Stimulated activated CD8-positive, alpha-beta memory T cell treated with anti-CD3 and anti-CD28 coated beads, Interleukin-15, amount 100 ng/mL, for 48 hours (primary cell): ENCODE data around the gene S100A11.

Source experiments
- DNase-seq, 2 donors: peaks; one replicate each; pipeline ENCODE4 v3.0.0-alpha.2; 2020; ENCODE audit warnings: low read depth in 2 of 2

S100A11 gene

GRCh38 chr1:152039886-152040285, 3.1 kb upstream of the S100A11 start:
- no peak for DNase-seq

DNA sequence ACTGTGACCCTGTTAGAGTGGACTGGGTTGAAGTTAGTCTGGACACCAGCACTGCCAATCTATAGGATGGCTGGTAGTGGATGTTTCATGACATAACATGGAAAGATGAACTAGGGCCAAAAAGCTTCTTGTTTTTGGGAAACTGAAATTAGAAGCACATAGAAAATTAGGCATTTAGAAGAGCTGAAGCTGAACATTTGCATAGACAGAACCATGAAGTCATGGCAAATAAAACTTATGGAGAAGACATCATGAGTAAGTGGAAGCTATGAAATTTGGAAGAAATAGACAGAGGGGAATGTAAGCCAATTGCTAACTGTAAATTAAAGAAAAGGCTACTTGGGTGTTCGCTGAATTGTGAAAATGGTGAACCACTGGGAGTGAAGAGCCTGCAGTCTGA, 2.7 kb upstream of the S100A11 start:
- no peak for DNase-seq

DNA sequence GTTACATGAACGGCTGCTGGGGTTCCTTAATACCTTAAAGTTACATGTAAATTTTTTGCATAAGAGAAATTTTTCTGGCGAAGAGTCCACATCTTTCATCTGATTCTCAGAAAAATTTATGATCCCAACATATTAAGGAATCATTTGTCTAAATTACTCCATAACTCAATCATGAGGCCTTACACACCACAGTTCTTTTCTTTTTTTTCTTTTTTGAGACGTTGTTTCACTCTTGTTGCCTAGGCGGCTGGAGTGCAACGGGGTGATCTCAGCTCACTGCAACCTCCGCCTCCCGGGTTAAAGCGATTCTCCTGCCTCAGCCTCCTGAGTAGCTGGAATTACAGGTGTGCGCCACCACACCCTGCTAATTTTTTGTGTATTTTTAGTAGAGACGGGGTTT, 2.1 kb upstream of the S100A11 start:
- DNase-seq: no peak

DNA sequence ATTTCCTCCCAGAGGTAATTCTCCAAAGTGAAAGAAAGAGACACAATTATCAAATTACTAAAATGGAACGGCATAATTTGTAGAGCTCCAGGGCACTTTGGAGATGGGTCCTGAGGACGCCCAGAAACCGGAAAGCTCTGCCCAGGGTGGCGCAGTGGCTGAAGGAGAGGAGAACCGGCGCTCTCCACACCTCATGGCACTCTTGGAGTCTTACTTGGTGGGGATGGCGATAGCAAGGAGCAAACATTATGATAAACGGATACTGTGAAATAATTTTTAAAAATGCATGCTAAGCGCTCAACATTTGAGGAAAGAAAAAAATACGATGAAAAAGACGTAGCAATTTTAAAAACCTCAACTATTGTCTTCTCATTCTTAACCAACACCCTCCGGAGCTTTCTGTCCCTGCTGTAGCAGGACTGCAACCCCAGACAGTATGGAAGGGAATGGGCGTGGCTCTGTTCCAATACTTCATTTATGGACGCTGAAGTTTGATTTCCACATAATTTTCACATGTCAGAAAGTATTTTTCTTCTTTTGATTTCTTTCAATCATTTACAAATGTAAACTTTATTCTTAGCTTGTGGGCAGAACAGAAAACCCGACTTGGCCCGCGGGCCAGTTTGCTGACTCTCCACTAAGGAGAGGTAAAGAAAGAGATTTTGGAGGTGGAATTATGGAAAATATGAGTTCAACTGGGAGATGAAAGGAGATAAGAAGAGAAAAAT, 1.1 kb downstream of the S100A11 start:
- no peak for DNase-seq

DNA sequence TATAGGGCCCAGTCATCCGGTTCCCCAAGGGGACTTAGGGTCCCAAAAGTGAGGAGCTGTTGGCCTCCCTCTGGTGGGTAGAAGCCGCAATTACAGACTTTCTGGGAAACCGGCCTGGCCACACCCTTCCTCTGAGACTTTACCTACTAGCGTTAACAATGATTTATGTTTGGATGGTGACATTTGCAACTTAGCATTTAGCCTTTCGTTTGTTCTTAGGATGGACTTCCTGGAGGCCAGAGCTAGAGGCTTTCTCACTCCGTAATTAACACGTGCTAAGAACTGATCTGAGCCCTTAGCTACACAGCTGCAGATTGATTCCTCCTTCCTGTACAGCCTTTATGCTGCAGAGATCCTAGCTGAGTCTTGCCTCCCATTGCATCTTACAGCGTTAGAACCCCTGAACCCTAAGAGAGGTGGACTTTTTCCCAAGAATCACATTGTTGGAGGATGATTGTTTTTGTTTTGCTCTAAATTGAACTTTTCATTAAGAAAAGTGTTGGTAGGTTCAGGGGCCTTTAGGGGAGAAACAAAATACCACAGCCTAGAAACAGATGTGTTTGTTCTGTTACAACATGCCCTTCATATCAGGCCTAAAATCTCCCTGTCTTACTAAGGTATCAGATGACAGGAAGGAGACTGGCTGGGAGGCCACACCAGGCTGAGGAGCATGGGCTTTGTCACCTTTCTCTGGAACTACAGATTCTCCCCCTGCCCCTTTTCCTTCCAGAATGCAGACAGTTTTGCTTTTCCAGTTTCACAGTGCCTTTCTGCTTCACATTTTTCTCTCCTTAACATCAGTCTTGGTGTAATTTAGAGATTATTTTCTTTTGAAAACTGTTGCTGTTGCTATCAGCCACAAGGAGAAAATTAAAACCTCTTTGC, 1.9 kb downstream of the S100A11 start:
- peak; percentile 53 to 55 for DNase-seq

GRCh38 chr1:152034324-152034653, 2.5 kb downstream of the S100A11 start:
- no peak for DNase-seq

- no peak for DNase-seq
Measured at GRCh38 chr1:152029929-152030211, 6.9 kb downstream of the S100A11 start.

- no peak for DNase-seq
Measured at GRCh38 chr1:152029144-152029928, 7.5 kb downstream of the S100A11 start.

GRCh38 chr1:152026895-152027294, 9.9 kb downstream of the S100A11 start:
- no peak for DNase-seq

- no peak for DNase-seq
Measured at GRCh38 chr1:152024223-152024622, 12.6 kb downstream of the S100A11 start.

DNA sequence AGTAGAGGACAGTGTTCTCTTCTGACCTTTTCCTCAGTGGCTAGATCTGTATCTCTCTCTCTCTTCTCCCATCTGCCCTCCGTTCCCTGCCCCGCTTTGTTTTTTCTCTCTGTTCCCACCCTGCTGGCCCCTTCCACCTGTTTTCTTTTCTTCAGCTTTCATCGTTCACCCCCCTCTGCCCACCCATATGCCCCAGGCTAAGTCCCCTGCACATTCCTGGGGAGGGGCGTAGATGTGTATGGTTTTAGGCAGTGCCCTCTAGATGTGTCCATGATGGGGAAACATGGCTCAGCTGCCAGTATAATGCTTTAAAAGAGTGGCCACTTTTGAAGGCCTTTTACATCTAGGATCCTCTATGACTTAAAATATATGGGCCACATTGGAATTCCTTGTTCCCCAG, 13.6 kb downstream of the S100A11 start:
- DNase-seq: no peak

DNA sequence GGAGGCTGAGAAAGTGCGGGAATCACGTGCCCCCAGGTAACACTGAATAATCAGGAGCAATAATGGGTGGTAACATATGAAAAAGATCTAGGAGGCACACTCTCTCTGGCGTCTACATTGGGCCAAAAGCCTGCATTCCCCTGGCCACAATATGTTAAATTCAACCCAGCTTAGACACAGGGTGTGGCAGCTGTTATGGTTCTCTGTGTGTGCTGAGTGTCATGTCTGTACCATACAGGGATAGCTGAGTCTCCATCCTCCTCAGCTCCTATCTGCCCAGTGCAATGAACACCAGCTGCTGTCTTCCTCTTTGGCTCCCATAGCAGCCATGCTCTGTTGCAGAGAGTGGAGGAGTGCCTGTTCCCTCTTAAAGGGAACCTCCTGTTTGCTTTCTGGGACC, 14.3 kb downstream of the S100A11 start:
- no peak for DNase-seq

DNA sequence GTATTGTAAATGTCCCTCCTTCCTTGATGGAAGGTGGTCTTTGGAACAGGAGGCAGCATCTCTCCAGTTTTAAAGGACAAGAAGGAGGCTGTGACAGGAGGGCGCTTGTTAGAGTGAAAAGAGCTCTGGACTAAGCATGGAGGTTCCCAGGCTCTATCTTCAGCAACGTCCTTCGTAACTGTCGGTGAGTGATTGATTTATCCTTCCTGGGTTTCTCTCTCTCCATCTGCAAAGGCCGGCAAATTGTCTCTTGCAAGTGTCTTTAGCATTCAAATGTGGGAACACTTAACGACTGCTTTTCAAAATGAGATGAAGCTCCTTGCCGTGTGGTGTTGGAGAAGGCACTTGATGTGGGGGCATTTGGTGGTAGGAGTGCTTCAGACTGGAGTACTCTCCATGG, 15.2 kb downstream of the S100A11 start:
- DNase-seq: no peak

DNA sequence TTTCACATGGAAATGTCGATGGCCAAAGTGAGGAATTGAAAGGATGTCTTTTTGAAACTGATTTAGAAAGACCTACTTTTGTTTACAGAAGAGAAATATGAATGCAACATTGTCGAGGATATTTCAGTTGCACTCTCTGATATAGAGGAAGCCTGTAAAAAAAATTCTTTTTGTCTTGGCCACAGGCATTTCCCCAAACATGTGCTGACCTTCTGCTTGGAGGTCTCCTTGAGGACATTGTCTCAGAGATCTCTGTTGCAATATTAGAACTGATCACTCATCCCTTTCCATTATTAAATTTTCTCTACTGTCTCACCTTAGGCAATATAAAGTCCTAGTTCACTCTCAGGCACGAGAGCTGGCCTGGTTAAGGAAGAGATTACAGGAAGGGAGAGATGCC, 16.0 kb downstream of the S100A11 start:
- DNase-seq: no peak

DNA sequence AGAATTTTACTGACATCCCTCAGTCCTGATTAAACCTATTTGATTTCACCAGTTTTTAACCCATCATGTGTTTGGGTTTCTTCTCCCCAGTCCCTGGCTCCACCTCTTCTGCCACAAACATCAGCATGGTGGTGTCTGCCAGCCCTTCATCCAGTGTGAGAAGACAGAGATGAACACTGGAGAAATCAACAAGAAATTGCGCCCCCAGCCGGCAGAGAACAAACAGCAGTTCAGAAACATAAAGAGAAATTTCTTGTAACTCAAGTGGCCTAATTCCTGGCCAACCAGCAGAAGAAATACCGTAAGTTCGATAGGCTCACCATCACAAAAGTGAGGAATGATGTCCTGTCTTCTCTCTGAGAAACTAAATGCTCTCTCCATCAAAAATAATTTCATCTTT, 18.3 kb downstream of the S100A11 start:
- DNase-seq: no peak

DNA sequence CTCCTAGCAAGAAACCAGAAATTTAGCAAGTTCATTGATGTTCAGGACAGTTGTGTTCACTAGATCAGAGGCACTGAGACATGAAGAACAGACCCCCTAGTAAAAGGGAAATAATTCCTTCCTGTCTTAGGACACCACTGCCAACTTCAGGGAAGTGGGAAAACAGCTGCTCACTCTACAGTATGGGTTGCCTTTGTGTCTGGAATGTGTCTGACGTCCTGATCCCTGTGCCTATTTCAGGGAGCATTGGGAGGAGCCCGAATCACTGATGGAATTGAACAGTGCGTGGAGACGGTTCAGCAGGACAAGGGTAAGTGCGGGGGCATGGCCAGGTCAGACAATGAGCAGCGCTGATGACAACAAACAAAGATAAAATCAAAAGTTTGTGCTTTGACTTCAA, 21.0 kb downstream of the S100A11 start:
- no peak for DNase-seq

DNA sequence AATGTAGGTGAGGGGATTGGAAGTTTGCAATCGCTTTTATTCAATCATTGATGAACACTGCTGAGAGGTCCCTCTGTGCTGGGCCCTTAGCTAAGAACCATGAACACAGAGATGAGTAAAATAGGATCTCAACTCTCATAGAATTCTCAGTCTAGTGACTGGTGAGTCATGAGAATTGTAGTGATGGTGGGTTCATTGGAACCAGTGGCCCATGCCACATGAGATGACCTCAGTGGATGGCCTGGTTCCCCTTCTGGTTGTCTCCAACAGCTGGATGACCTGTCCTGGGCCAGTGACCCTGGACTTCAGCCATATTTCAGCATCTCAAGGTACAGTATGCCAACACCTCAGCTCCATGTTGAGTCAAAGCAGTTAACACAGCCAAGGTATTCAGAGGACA, 21.9 kb downstream of the S100A11 start:
- DNase-seq: no peak

DNA sequence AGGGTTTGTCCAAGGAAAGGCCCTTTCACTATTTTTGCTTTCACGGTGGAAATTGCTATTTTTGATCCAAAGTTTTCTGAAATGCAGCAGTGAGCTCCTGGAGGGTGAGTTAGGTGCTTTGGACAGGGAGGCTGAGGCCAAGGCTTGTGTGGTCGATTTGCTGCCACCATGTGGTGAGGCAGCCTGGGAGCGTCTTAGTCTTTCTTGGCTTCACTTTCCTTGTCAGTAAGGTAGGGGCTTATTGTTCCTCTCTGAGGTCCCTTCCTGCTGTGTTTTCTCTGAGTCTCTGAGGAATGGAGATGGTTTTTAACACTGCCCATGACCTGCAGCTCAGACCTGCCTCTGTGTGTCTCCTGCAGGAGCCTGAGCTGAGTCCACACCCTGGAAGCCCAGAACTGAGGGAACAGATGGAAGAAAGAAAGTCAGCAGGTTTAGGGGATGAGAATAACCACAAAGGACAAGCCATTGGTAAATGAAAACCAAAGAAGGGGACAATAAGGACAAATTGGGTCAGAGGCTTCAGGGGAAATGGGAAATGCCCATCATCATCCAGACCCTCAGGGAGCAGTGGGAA, 23.1 kb downstream of the S100A11 start:
- DNase-seq: no peak

DNA sequence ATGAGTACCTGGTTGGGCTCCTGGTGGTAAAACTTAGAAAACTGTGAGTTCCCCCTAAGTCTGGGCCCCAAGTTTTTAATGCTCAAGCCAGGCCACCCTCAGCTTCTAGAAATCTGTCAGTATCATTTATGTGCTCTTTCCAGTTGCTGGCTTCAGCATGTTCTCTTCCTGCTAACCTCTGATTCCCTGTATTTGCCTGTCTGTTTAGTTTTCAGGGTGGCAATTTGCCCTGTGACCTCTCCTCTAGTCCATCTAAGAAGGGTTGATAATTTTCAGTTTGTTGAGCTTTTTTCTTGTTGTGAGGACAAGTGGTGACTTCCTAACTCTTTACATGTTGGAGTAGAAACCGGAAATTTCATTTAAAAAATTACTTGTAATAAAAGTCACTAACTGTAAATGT, 27.1 kb downstream of the S100A11 start:
- DNase-seq: no peak

GRCh38 chr1:152007047-152007446, 29.8 kb downstream of the S100A11 start:
- DNase-seq: no peak

DNA sequence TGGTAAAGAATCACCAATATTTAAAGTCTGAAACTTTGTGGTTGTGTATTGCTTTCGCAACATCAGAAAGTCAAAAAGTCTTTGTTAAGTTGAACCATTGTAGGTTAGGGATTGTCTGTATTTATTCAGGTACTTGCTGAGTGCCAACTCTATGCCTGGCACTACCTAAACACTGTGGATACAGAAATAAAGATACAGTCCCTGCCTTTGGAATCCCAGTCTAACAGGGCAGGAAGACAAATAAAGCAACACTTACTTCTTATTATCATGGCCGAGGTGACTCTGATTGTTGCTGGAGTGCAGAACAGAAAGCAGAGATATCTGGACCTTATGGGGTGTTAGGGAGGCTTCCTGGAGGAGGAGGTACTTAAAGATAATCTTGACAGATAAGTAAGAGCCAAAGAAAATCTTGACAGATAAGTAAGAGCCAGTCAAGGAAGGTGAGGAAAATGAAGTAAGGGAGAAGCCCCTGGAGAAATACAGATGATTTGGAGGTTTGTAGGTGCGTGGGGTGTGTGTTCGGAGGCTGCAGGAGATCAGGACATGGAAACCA, 31.4 kb downstream of the S100A11 start:
- DNase-seq: no peak

GRCh38 chr1:152003846-152004442, 32.9 kb downstream of the S100A11 start:
- no peak for DNase-seq
